ENCODE results near the gene AICDA.
"Not testable (repeated sequence)": the region's sequence is repeated elsewhere in the genome, so short reads cannot be mapped to it uniquely, and the experiment has no call there.

Gene AICDA

GRCh38 chr12:8609061-8609570 lies 3.5 kb downstream of the AICDA start:
- H3K36me3 ChIP-seq (ENCODE audit: control insufficient read depth, insufficient read depth, low read length, severe bottlenecking), result no peaks in the 10 kb centered on the region
- no peaks in the 10 kb centered on the region for H3K9me3 ChIP-seq (ENCODE audit: control insufficient read depth, low read length)
- H3K9ac ChIP-seq (ENCODE audit: low read length), result no peak overlapping the region
- H3K4me1 ChIP-seq (ENCODE audit: control insufficient read depth, insufficient read depth, low read length), result no peaks in the 10 kb centered on the region
- H3K4me3 ChIP-seq (ENCODE audit: low read length), result no peak overlapping the region
- H3K27me3 ChIP-seq (replicated peaks; ENCODE audit: control insufficient read depth, insufficient read depth, low read length), result peaks cover 3% of the 10 kb centered on the region
- peak; percentile 71 for DNase-seq (ENCODE audit: low read depth)

GRCh38 chr12:8606890-8607289 lies 5.8 kb downstream of the AICDA start:
- Histone ChIP-seq H3K27me3 (replicated peaks; ENCODE audit: control insufficient read depth, insufficient read depth, low read length) (peaks cover 3% of the 10 kb centered on the region), H3K36me3 (ENCODE audit: control insufficient read depth, insufficient read depth, low read length, severe bottlenecking) (no peaks in the 10 kb centered on the region), H3K9me3 (ENCODE audit: control insufficient read depth, low read length) (no peaks in the 10 kb centered on the region), H3K4me1 (ENCODE audit: control insufficient read depth, insufficient read depth, low read length) (no peaks in the 10 kb centered on the region), H3K9ac (ENCODE audit: low read length) (no peak overlapping the region), H3K4me3 (ENCODE audit: low read length) (no peak overlapping the region)
- no peak for DNase-seq (ENCODE audit: low read depth)

DNA sequence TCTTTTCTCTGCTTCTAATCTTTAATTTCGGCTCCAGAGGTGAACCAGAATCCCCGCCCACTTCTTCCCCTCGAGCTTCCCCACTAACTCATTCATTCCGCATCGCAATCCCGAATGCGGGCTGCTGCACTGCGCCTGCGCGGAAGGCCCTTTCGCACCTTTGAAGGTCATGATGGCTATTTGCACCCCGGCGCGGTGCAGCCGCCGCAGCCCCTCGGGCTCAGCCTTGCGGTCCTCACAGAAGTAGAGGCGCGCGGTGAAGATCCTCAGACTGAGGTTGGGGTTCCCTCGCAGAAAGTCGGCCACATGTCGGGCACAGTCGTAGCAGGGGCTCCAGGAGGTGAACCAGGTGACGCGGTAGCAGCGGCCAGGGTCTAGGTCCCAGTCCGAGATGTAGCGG lies 7.6 kb downstream of the AICDA start:
- no peak for DNase-seq (ENCODE audit: low read depth)
- H3K9ac ChIP-seq (ENCODE audit: low read length), result no peak overlapping the region
- H3K36me3 ChIP-seq (ENCODE audit: control insufficient read depth, insufficient read depth, low read length, severe bottlenecking), result no peaks in the 10 kb centered on the region
- H3K27me3 ChIP-seq (replicated peaks; ENCODE audit: control insufficient read depth, insufficient read depth, low read length), result peaks cover 3% of the 10 kb centered on the region
- H3K9me3 ChIP-seq (ENCODE audit: control insufficient read depth, low read length), result no peaks in the 10 kb centered on the region
- no peaks in the 10 kb centered on the region for H3K4me1 ChIP-seq (ENCODE audit: control insufficient read depth, insufficient read depth, low read length)
- H3K4me3 ChIP-seq (ENCODE audit: low read length), result no peak overlapping the region

- Histone ChIP-seq H3K4me1 (ENCODE audit: control insufficient read depth, insufficient read depth, low read length) (no peaks in the 10 kb centered on the region), H3K9me3 (ENCODE audit: control insufficient read depth, low read length) (no peaks in the 10 kb centered on the region), H3K9ac (ENCODE audit: low read length) (no peak overlapping the region), H3K36me3 (ENCODE audit: control insufficient read depth, insufficient read depth, low read length, severe bottlenecking) (no peaks in the 10 kb centered on the region), H3K4me3 (ENCODE audit: low read length) (no peak overlapping the region), H3K27me3 (replicated peaks; ENCODE audit: control insufficient read depth, insufficient read depth, low read length) (peaks cover 3% of the 10 kb centered on the region)
- no peak for DNase-seq (ENCODE audit: low read depth)
These were observed 8.8 kb downstream of the AICDA start for GRCh38 chr12:8603856-8604255.

DNA sequence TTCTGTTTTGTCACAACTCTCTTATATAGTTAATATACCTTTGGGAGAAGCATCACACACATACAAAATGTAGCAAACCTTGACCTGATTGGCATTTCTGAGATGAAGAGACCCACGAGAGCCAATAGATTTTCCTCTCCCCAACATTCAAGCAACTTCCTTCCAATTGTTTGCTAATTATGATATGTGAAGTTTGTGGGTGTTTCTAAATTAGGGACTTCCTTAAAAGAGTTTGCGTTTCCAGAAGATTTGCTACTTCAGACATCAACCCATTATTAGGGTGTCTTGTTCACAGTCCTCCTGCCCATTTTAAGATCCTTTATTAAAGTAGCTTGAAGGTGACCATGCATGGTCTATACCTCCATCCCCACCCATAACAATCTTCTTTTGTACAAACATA lies 9.4 kb downstream of the AICDA start:
- no peak for DNase-seq (ENCODE audit: low read depth)
- H3K4me3 ChIP-seq (ENCODE audit: low read length), result no peak overlapping the region
- H3K27me3 ChIP-seq (replicated peaks; ENCODE audit: control insufficient read depth, insufficient read depth, low read length), result peaks cover 3% of the 10 kb centered on the region
- no peaks in the 10 kb centered on the region for H3K4me1 ChIP-seq (ENCODE audit: control insufficient read depth, insufficient read depth, low read length)
- H3K9ac ChIP-seq (ENCODE audit: low read length), result no peak overlapping the region
- H3K9me3 ChIP-seq (ENCODE audit: control insufficient read depth, low read length), result no peaks in the 10 kb centered on the region
- H3K36me3 ChIP-seq (ENCODE audit: control insufficient read depth, insufficient read depth, low read length, severe bottlenecking), result no peaks in the 10 kb centered on the region

GRCh38 chr12:8596561-8596960 lies 16.1 kb downstream of the AICDA start:
- Histone ChIP-seq H3K4me1 (ENCODE audit: control insufficient read depth, insufficient read depth, low read length) (no peaks in the 10 kb centered on the region), H3K4me3 (ENCODE audit: low read length) (no peak overlapping the region), H3K36me3 (ENCODE audit: control insufficient read depth, insufficient read depth, low read length, severe bottlenecking) (no peaks in the 10 kb centered on the region), H3K9ac (ENCODE audit: low read length) (no peak overlapping the region), H3K9me3 (ENCODE audit: control insufficient read depth, low read length) (no peaks in the 10 kb centered on the region), H3K27me3 (replicated peaks; ENCODE audit: control insufficient read depth, insufficient read depth, low read length) (no peaks in the 10 kb centered on the region)
- DNase-seq (ENCODE audit: low read depth), result no peak

GRCh38 chr12:8594072-8594471 lies 18.6 kb downstream of the AICDA start:
- no peaks in the 10 kb centered on the region for H3K4me1 ChIP-seq (ENCODE audit: control insufficient read depth, insufficient read depth, low read length)
- H3K27me3 ChIP-seq (replicated peaks; ENCODE audit: control insufficient read depth, insufficient read depth, low read length), result no peaks in the 10 kb centered on the region
- no peak overlapping the region for H3K9ac ChIP-seq (ENCODE audit: low read length)
- no peaks in the 10 kb centered on the region for H3K9me3 ChIP-seq (ENCODE audit: control insufficient read depth, low read length)
- DNase-seq (ENCODE audit: low read depth), result no peak
- no peaks in the 10 kb centered on the region for H3K36me3 ChIP-seq (ENCODE audit: control insufficient read depth, insufficient read depth, low read length, severe bottlenecking)
- no peak overlapping the region for H3K4me3 ChIP-seq (ENCODE audit: low read length)

DNA sequence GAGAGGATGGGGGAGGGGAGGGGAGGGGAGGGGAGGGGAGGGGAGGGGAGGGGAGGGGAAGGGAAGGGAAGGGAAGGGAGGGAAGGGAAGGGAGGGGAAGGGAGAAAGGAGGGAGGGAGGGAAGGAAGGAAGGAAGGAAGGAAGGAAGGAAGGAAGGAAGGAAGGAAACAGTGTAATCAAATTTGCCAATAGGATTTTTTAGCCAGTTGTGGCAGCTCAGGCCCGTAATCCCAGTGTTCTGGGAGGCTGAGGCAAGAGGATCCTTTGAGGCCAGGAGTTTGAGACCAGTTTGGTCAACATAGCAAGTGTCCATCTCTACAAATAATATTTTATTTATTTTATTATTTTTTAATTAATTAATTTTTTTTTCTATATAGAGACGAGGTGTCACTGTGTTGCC lies 19.4 kb downstream of the AICDA start:
- no peaks in the 10 kb centered on the region for H3K9me3 ChIP-seq (ENCODE audit: control insufficient read depth, low read length)
- no peaks in the 10 kb centered on the region for H3K36me3 ChIP-seq (ENCODE audit: control insufficient read depth, insufficient read depth, low read length, severe bottlenecking)
- H3K9ac ChIP-seq (ENCODE audit: low read length), result no peak overlapping the region
- H3K27me3 ChIP-seq (replicated peaks; ENCODE audit: control insufficient read depth, insufficient read depth, low read length), result no peaks in the 10 kb centered on the region
- H3K4me3 ChIP-seq (ENCODE audit: low read length), result no peak overlapping the region
- H3K4me1 ChIP-seq (ENCODE audit: control insufficient read depth, insufficient read depth, low read length), result no peaks in the 10 kb centered on the region
- no peak for DNase-seq (ENCODE audit: low read depth)

GRCh38 chr12:8590842-8591545 lies 21.7 kb downstream of the AICDA start:
- Histone ChIP-seq H3K9me3 (ENCODE audit: control insufficient read depth, low read length) (no peaks in the 10 kb centered on the region), H3K4me3 (ENCODE audit: low read length) (no peak overlapping the region), H3K4me1 (ENCODE audit: control insufficient read depth, insufficient read depth, low read length) (no peaks in the 10 kb centered on the region), H3K9ac (ENCODE audit: low read length) (no peak overlapping the region), H3K36me3 (ENCODE audit: control insufficient read depth, insufficient read depth, low read length, severe bottlenecking) (no peaks in the 10 kb centered on the region), H3K27me3 (replicated peaks; ENCODE audit: control insufficient read depth, insufficient read depth, low read length) (peaks cover 3% of the 10 kb centered on the region)
- no peak for DNase-seq (ENCODE audit: low read depth)

GRCh38 chr12:8589679-8590078 lies 23.0 kb downstream of the AICDA start:
- H3K36me3 ChIP-seq (ENCODE audit: control insufficient read depth, insufficient read depth, low read length, severe bottlenecking), result no peaks in the 10 kb centered on the region
- peaks cover 8% of the 10 kb centered on the region for H3K27me3 ChIP-seq (replicated peaks; ENCODE audit: control insufficient read depth, insufficient read depth, low read length)
- H3K9ac ChIP-seq (ENCODE audit: low read length), result no peak overlapping the region
- DNase-seq (ENCODE audit: low read depth), result no peak
- no peaks in the 10 kb centered on the region for H3K9me3 ChIP-seq (ENCODE audit: control insufficient read depth, low read length)
- H3K4me3 ChIP-seq (ENCODE audit: low read length), result no peak overlapping the region
- H3K4me1 ChIP-seq (ENCODE audit: control insufficient read depth, insufficient read depth, low read length), result no peaks in the 10 kb centered on the region

- H3K9me3 ChIP-seq (ENCODE audit: control insufficient read depth, low read length); H3K4me3 ChIP-seq (ENCODE audit: low read length); DNase-seq (ENCODE audit: low read depth); H3K36me3 ChIP-seq (ENCODE audit: control insufficient read depth, insufficient read depth, low read length, severe bottlenecking); H3K9ac ChIP-seq (ENCODE audit: low read length); H3K4me1 ChIP-seq (ENCODE audit: control insufficient read depth, insufficient read depth, low read length); H3K27me3 ChIP-seq (replicated peaks; ENCODE audit: control insufficient read depth, insufficient read depth, low read length): not testable (repeated sequence)
These were observed 28.2 kb downstream of the AICDA start for GRCh38 chr12:8584478-8584877.

DNA sequence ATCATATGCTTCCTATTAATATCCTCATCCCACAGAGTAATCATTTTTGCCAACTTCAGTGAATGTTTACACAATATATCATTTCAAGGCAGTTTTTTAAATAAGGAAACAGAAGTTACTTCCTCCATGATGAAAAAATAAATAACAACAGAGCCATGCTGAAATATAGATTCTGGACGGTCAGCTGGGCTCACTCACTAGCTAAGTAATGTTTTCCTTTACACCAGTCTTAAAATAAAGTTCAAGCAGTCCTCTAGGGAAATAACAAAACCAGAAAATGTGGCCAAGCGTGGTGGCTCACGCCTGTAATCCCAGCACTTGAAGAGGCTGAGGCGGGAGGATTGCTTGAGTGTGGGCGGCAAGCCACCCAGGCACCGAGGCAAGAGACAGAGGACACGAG lies 28.7 kb downstream of the AICDA start:
- no peak overlapping the region for H3K9ac ChIP-seq (ENCODE audit: low read length)
- DNase-seq (ENCODE audit: low read depth), result no peak
- H3K36me3 ChIP-seq (ENCODE audit: control insufficient read depth, insufficient read depth, low read length, severe bottlenecking), result no peaks in the 10 kb centered on the region
- H3K4me3 ChIP-seq (ENCODE audit: low read length), result no peak overlapping the region
- H3K4me1 ChIP-seq (ENCODE audit: control insufficient read depth, insufficient read depth, low read length), result peaks cover 5% of the 10 kb centered on the region
- peaks cover 8% of the 10 kb centered on the region for H3K27me3 ChIP-seq (replicated peaks; ENCODE audit: control insufficient read depth, insufficient read depth, low read length)
- H3K9me3 ChIP-seq (ENCODE audit: control insufficient read depth, low read length), result no peaks in the 10 kb centered on the region

Data from adipocyte (in vitro differentiated cells).